GM19372 (cell line): ENCODE data around the gene KIAA1958.
"Not testable (repeated sequence)": the region's sequence is repeated elsewhere in the genome, so short reads cannot be mapped to it uniquely, and the experiment has no call there.

Experiments
- ATAC-seq: cut with Tn5 transposase; IDR thresholded peaks from one replicate; pipeline ENCODE4 v1.9.1; 2021; ENCODE audit warnings: mild to moderate bottlenecking, low read depth, moderate library complexity; ENCODE audit not compliant: unreplicated experiment

Gene KIAA1958

GRCh38 chr9:112642126-112642525, 155.5 kb downstream of the KIAA1958 start:
- no peak for ATAC-seq

DNA sequence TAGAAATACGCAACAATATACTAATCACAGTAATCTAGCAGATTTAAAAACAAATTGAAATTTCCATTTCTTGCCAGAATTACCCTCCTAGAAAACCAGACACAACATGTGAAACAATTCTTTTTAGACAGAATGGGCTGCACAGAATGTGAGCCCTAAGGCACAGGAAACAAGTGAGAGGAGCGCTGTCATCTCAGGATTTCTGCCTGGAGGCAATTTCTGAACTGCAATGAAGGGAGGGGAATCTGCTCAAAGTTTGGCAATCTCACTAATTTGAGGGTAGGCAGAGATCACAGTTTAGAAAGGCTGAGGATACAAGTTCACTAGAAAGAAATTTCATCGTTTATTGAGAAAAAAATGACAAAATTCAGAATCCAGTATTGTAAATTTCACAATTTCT, 161.0 kb downstream of the KIAA1958 start:
- no peak for ATAC-seq

- no peak for ATAC-seq
Observed at GRCh38 chr9:112648624-112649023, 162.0 kb downstream of the KIAA1958 start.

DNA sequence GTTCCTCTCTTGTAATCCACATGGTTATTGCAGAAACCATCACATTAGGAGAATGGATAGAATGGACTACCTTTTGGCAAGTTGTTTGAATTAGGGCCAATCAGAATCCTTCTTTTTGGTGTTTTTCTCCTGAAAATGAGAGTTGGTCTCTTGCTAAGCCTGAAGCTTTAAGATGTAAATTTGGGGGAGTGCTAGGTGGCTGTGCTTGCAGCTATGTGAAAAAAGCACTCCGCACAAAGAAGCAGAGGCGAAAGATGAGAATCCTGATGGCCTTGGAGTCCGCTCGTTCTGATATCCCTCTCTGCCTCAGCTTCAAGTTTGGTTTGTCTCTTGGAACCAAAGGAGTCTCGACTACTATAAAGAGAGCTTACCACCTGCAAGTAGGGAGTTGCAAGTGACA, 167.7 kb downstream of the KIAA1958 start:
- ATAC-seq, result no peak

GRCh38 chr9:112655668-112656067, 169.0 kb downstream of the KIAA1958 start:
- no peak for ATAC-seq

- no peak for ATAC-seq
Observed at GRCh38 chr9:112659906-112660305, 173.3 kb downstream of the KIAA1958 start.

GRCh38 chr9:112663681-112664080, 177.1 kb downstream of the KIAA1958 start:
- ATAC-seq, result no peak

DNA sequence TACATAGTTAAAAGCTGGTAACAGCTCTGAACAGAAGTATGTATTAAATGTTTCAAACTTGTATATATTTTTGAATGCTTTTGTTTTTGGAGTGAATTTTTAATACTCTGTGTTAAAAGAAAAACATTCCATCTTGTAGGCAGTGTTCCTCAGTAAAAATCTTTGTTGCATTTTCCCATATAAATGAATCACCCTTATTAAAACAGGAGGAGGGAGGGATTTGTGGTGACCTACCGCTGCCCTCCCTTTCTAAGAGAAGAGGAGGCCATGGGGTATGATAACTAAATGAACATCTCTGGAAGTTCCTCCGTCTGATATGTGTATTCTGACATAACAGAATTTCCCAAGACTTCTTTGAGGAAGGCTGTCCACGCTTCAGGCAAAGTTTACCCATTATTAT, 177.9 kb downstream of the KIAA1958 start:
- ATAC-seq, result no peak

DNA sequence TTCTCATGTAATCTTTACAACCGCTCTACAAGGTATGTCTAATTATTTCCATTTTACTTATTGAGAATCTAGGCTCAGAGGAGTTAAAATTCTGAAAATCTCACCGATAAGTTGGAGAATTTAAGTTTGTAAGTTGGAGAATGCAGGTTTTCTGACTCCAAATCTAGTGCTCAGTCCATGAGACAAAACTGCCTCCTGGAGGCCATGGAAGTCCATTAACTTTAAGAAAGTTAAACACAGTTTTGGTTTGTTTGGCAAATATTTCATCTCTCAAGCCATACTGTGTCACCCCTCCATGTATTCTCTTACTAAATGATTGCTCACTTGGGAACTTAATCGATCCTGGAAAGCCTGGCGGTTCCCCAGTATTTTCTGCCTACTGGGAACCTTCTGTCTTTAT, 178.7 kb downstream of the KIAA1958 start:
- ATAC-seq, result no peak

- no peak for ATAC-seq
Observed at GRCh38 chr9:112669326-112669725, 182.7 kb downstream of the KIAA1958 start.

GRCh38 chr9:112670991-112671625, 184.5 kb downstream of the KIAA1958 start:
- ATAC-seq, result no peak

- ATAC-seq, result not testable (repeated sequence)
Observed at GRCh38 chr9:112673221-112673620, 186.6 kb downstream of the KIAA1958 start.

GRCh38 chr9:112677040-112677439, 190.4 kb downstream of the KIAA1958 start:
- ATAC-seq, result no peak

GRCh38 chr9:112680731-112681402, 194.2 kb downstream of the KIAA1958 start:
- ATAC-seq, result no peak

DNA sequence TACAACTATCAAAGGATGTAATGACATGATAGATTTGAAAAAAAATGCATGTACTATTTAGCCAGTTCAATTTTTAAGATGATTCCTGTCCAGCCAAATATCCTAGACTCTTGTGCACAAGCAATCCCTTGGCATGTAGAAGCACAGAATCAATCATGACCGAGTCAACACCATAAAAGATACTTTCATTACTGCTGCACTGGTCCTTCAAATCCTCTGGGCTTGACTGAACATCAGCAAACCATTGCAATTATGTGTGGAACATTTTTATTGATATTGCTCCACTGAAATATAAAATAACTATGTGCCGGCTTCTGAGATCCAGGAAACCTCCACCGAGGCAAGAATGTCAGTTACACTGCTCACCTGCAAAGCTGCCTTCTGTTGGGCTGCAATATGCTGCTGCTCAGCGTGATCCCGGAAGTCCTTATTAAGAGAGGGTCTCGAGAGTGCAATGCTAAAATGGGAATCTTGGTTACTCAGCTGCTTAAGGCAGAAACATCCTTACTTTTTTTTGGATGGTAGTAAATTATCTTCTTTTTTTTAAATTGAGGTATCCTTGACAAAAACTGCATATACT, 202.6 kb downstream of the KIAA1958 start:
- ATAC-seq, result no peak

- ATAC-seq, result no peak
Observed at GRCh38 chr9:112694706-112695555, 208.3 kb downstream of the KIAA1958 start.

DNA sequence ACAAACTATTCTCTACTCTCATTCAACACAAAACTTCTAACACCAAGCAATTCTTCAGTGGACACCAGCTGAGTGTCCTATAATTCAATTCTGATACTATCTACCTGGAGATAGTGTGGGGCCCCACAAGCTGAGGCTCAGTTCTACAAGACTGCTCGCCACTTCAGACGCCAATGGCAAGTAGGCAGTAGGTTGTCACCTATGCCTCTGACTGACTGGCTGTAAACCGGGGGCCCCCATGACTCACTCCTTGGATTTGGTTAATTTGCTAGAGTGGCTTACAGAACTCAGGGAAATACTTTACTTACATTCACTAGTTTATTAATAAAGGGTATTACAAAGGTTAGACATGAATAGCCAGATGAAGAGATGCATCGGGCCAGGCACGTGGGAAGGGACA, 209.8 kb downstream of the KIAA1958 start:
- no peak for ATAC-seq

DNA sequence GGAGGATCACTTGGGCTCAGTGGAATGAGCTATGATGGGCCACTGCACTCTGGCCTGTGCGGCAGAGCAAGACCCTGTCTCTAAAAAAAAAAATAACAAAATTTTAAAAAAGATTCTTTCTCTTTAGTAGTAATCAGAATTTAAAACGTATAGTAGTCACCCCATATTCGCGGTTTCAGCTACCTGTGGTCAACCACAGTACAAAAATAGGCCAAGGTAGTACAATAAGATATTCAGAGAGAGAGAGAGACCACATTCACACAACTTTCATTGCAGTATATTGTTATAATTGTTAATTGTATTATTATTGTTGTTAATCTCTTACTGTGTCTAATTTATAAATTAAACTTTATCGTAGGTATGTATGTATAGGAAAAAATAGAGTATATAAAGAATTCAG, 212.6 kb downstream of the KIAA1958 start:
- peak; percentile 84 for ATAC-seq

GRCh38 chr9:112700085-112700484, 213.5 kb downstream of the KIAA1958 start:
- no peak for ATAC-seq

DNA sequence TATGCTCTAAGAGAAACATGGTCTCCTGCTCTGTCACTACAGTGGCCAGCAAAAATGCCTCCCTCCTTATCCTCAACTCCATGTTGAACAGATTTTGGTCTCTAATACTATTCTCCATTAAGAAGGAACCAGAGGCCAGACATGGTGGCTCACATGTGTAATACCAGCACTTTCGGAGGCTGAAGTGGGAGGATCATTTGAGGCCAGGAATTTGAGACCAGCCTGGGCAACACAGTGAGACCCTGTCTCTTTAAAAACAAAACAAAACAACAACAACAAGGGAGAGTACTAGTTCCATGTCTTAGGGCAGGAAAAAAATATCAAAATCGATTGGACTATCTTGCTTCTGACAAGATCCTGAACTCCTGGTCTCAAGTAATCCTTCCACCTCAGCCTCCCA, 216.7 kb downstream of the KIAA1958 start:
- no peak for ATAC-seq

DNA sequence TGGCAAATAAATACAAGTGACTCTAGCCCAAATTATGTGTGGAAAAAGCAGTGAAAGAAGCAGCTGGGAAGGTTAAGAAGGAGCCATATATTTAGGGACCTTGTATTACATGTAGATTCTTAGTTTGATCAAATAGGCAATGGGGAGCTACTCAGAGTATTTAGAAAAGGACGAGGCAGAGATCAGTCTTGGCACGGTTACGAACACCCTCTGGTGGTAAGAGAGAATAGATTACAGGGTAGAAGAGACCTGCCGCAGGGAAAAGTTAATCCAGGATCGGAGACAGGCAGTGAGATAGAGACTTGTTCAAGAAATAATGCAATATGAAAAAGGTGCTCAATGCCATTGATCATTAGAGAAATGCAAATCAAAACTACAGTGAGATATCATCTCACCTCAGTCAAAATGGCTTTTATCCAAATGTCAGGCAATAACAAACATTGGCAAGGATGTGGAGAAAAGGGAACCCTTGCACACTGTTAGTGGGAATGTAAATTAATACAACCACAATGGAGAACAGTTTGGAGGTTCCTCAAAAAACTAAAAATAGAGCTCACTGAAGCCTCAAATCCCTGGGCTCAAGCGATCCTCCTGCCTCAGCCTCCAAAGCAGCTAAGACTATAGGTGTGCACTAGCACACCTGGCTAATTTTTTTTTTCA, 219.3 kb downstream of the KIAA1958 start:
- no peak for ATAC-seq
